ENCODE measurements around the gene RCHY1.

- TF ChIP-seq CTCF (IDR thresholded peaks at IDR 0.05; ENCODE audit: insufficient read depth, low read depth, low read length) (no peak), EZH2 (IDR thresholded peaks at IDR 0.05; ENCODE audit: insufficient read depth, low read length) (no peak)
Measured at GRCh38 chr4:75549019-75549418, 34.8 kb upstream of the RCHY1 start.
